Parathyroid adenoma (tissue), 2 donors: ENCODE measurements around the gene FAM3A.
A peak's percentile ranks its signal among the peaks of the same experiment; 100 is the strongest.
"Not testable (repeated sequence)": the region's sequence is repeated elsewhere in the genome, so short reads cannot be mapped to it uniquely, and the experiment has no call there.

Experiments
- H2AFZ ChIP-seq: fragments of 300-600 bp; sonication (generic); one replicate; pipeline ENCODE4 v1.7.0; 2017; ENCODE audit warnings: antibody characterized with exemption, mild to moderate bottlenecking
- H3K27ac ChIP-seq: fragments of 300-600 bp; sonication (generic); one replicate; pipeline ENCODE4 v1.7.0; 2017
- H3K27me3 ChIP-seq: fragments of 300-600 bp; sonication (generic); one replicate; pipeline ENCODE4 v1.7.0; 2017; ENCODE audit warnings: low read length; ENCODE audit not compliant: control insufficient read depth, insufficient read depth
- H3K36me3 ChIP-seq: fragments of 300-600 bp; sonication (generic); one replicate; pipeline ENCODE4 v1.7.0; 2017; ENCODE audit warnings: low read length; ENCODE audit not compliant: control insufficient read depth, insufficient read depth
- H3K4me1 ChIP-seq: fragments of 300-600 bp; sonication (generic); one replicate; pipeline ENCODE4 v1.7.0; 2017; ENCODE audit warnings: control low read depth
- H3K4me2 ChIP-seq: fragments of 300-600 bp; sonication (generic); one replicate; pipeline ENCODE4 v1.7.0; 2017; ENCODE audit warnings: low read length
- H3K4me3 ChIP-seq: fragments of 300-600 bp; sonication (generic); one replicate; pipeline ENCODE4 v1.7.0; 2017; ENCODE audit warnings: low read depth, low read length
- H3K79me2 ChIP-seq: fragments of 300-600 bp; sonication (generic); one replicate; pipeline ENCODE4 v1.7.0; 2017; ENCODE audit warnings: control low read depth
- H3K9ac ChIP-seq: fragments of 300-600 bp; sonication (generic); one replicate; pipeline ENCODE4 v1.7.0; 2017; ENCODE audit warnings: mild to moderate bottlenecking
- H3K9me3 ChIP-seq: fragments of 300-600 bp; sonication (generic); one replicate; pipeline ENCODE4 v1.7.0; 2017; ENCODE audit warnings: low read length; ENCODE audit not compliant: control insufficient read depth
- TF ChIP-seq, protein P1 (sequence below): fragments of 300-600 bp; sonication (generic); IDR thresholded peaks from one replicate; pipeline ENCODE4 v1.7.0; 2017; ENCODE audit warnings: antibody characterized with exemption, mild to moderate bottlenecking
- donor health status: primary hyperparathyroidism.

Gene FAM3A, protein sequence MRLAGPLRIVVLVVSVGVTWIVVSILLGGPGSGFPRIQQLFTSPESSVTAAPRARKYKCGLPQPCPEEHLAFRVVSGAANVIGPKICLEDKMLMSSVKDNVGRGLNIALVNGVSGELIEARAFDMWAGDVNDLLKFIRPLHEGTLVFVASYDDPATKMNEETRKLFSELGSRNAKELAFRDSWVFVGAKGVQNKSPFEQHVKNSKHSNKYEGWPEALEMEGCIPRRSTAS

DNA sequence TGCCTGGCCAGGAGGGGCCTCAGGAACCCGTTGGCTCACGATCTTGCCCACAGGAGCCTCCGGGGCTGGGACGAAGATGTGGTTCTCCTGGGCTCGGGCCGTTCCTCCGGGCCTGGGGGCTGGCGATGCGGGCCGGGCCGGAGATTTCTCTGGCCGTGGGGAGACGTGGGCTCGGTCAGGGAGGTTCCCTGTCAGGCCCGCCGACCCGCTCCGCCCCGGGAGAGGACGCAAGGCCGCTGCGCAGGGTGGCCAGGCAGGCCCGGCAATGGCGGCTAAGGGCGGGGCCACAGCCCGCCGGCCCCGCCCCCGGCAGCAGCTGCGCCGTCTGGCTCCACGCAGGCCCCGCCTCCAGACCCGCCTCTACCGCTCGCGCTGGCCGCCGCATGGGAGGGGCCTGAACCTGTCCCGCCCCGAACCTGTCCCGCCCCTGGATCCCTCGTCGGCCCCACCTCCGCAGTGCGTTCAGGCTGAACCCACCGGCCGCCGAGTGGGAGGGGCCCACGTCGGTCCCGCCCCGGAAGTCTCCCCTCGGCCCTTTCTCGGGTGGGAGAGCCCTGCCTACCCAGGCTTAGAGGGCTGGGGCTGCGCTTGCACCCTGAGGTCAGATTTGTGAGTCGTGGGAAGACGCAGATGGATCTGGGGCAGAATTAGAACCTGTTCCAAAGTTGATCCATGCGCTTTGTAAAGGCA, at the start of gene FAM3A:
Gene FAM3A (minus strand): TSS at position 267 of the 690 bp plus-strand sequence. CDS start 460 bp downstream, outside the sequence.
- Histone ChIP-seq H3K9ac (peak within 1 kb of the TSS; percentile 87), H3K36me3 (no peaks in the 10 kb centered on the region), H3K27me3 (no peaks in the 10 kb centered on the region), H2AFZ (peak within 1 kb of the TSS; percentile 87), H3K27ac (peak within 1 kb of the TSS; percentile 86), H3K9me3 (no peaks in the 10 kb centered on the region), H3K4me3 (peak within 1 kb of the TSS; percentile 72), H3K4me1 (peaks cover 4% of the 10 kb centered on the region), H3K79me2 (no peaks in the 10 kb centered on the region), H3K4me2 (peak within 1 kb of the TSS; percentile 81)
- TF ChIP-seq, protein P1, sequence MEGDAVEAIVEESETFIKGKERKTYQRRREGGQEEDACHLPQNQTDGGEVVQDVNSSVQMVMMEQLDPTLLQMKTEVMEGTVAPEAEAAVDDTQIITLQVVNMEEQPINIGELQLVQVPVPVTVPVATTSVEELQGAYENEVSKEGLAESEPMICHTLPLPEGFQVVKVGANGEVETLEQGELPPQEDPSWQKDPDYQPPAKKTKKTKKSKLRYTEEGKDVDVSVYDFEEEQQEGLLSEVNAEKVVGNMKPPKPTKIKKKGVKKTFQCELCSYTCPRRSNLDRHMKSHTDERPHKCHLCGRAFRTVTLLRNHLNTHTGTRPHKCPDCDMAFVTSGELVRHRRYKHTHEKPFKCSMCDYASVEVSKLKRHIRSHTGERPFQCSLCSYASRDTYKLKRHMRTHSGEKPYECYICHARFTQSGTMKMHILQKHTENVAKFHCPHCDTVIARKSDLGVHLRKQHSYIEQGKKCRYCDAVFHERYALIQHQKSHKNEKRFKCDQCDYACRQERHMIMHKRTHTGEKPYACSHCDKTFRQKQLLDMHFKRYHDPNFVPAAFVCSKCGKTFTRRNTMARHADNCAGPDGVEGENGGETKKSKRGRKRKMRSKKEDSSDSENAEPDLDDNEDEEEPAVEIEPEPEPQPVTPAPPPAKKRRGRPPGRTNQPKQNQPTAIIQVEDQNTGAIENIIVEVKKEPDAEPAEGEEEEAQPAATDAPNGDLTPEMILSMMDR = no peak

DNA sequence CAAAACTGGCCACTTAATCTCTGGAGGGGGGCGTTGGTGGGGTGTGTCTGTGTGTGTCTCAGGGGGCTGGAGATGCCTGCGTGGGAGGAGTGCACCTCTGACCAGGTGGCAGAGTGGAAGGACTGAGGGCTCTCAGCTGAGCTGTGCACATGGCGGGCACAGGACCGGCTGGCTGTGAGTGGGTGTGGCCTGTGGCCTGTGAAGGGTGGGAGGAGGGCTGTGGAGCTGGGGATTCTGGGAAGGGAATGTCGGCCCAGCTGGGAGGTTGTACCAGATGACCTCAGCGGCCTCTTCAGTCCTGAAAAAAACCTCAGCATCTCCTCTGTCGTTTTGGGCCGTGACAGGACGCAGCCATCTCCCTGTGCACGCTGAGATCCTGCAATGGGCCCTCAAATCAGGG, 46.3 kb upstream of the FAM3A start:
- not testable (repeated sequence) for H3K27me3 ChIP-seq, H3K4me1 ChIP-seq, H2AFZ ChIP-seq, H3K36me3 ChIP-seq, H3K4me3 ChIP-seq, H3K27ac ChIP-seq, H3K9ac ChIP-seq, H3K9me3 ChIP-seq, H3K4me2 ChIP-seq, H3K79me2 ChIP-seq

DNA sequence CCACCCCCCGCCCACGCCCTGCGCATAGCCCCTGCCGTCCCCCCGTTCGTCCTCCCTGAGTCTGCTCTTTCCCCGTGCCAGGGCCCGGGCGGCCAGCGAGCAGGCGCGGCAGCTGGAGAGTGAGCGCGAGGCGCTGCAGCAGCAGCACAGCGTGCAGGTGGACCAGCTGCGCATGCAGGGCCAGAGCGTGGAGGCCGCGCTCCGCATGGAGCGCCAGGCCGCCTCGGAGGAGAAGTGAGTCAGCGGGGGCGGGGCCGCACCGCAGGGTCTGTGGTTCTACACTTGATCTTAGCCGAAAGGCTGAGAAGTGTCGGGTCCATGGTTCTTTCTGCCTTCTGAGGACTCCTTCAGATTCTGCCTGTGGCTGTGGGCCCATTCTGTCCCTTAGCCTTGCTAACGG, 44.3 kb upstream of the FAM3A start:
- H3K9ac ChIP-seq, H3K4me1 ChIP-seq, H3K4me2 ChIP-seq, H3K27ac ChIP-seq, H3K4me3 ChIP-seq, H2AFZ ChIP-seq, H3K9me3 ChIP-seq, H3K27me3 ChIP-seq, H3K36me3 ChIP-seq, H3K79me2 ChIP-seq: not testable (repeated sequence)

DNA sequence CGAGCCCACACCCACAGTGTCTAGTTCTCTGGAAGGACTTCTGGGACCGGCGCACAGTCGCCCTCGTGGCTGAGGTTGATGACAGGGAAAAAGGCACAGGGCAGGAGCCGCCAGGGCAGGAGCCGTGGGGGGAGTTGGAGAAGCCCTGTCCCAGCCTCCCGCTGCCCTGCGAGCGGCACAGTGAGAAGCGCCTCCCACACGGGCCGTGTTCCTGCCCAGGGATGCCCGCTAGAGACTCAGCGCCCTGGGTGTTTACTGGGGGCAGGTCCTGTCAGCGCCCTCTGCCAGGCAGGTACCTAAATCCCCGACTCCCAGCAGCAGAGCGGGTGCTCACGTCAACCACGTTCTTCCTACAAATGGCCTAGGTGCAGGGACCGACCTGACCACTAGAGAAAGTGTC, 42.9 kb upstream of the FAM3A start:
- H3K79me2 ChIP-seq, H3K4me1 ChIP-seq, H3K9me3 ChIP-seq, H3K27ac ChIP-seq, H3K4me2 ChIP-seq, H3K4me3 ChIP-seq, H3K27me3 ChIP-seq, H3K9ac ChIP-seq, H2AFZ ChIP-seq, H3K36me3 ChIP-seq: not testable (repeated sequence)

DNA sequence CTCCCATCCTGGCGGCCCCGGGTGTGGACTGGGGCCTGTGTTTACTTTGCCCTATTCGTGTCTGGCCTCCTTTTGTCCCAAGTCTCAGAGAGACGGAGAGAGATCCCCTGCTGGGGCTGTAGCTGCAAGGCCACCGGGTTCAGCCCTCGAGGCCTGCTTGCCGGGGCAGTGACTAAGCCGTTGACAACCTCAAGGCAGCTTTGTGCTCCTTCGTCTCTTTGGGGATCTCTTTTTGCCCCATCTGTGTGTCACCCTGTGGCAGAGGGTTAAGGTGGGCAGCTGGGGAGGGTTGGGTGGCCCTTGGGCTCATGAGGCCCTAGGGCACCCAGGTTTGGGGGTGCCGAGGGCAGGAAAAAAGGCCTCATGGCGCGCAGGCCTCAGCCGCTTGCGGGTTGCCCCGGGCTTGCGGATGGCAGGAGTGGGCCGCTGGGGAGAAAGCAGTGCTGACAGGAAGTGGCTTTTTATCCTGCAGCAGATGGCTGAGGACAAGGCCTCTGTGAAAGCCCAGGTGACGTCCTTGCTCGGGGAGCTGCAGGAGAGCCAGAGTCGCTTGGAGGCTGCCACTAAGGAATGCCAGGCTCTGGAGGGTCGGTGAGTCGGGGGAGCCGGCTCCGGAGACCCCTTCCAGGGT, 42.1 kb upstream of the FAM3A start:
- H3K27me3 ChIP-seq, H3K4me3 ChIP-seq, H2AFZ ChIP-seq, H3K36me3 ChIP-seq, H3K9ac ChIP-seq, H3K27ac ChIP-seq, H3K9me3 ChIP-seq, H3K4me1 ChIP-seq, H3K79me2 ChIP-seq, H3K4me2 ChIP-seq: not testable (repeated sequence)

DNA sequence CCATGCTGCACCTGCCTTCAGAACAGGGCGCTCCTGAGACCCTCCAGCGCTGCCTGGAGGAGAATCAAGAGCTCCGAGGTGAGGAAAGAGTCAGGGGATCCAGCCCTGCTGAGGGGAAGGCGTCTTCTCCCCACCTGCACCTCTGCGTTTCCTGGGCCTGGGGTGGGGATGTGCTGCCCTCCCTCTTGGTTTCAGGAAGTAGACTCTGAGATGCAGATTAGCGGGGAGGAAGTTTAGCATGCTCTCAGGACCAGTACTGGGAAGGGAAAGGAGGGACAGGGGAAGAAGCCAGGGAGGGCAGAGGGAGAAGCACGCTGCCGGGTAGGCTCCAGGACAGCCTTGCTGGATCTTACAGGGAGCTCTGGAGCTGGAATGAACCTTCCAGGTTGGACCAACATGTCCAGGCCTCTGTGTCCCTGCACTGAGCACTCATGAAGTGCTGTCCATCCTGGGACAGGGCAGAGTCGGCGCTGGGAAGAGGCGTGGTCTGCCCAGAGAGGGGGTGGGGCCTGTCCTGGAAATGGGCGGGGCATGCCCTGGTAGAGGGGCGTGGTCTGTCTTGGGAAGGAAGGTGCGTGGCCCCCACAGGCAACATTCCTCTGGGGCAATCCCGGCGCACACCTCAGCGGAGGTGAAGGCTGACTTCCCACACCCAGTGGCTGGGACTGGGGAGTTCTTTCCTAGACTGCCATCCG, 36.2 kb upstream of the FAM3A start:
- not testable (repeated sequence) for H3K36me3 ChIP-seq, H2AFZ ChIP-seq, H3K9ac ChIP-seq, H3K27ac ChIP-seq, H3K27me3 ChIP-seq, H3K4me2 ChIP-seq, H3K9me3 ChIP-seq, H3K4me1 ChIP-seq, H3K4me3 ChIP-seq
- H3K79me2 ChIP-seq = peaks cover 28% of the 10 kb centered on the region

DNA sequence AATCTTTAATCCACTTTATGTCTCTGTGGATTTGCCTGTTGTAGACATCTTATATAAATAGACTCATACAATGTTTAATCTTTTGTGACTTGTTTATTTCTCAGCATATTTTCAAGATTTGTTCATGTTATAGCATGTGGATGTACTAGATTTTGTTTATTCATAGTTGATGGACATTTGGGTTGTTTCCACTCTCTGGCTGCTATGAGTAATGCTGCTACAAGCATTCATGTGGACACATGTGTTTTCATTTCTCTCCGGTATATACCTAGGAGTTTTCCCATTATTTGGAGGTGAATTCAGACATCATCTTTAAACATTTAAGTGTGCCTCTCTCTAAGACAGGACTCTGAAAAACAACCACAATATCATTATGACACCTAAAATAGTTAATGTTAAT, 33.7 kb upstream of the FAM3A start:
- Histone ChIP-seq H3K9me3 (no peaks in the 10 kb centered on the region), H3K27me3 (no peaks in the 10 kb centered on the region), H3K4me2 (no peak overlapping the region), H2AFZ (no peak overlapping the region), H3K9ac (no peak overlapping the region), H3K4me3 (no peak overlapping the region), H3K79me2 (peaks cover 25% of the 10 kb centered on the region), H3K36me3 (no peaks in the 10 kb centered on the region), H3K4me1 (no peaks in the 10 kb centered on the region), H3K27ac (no peak overlapping the region)
- TF ChIP-seq, protein P1 = no peak
